Measurements from ENCODE around the gene BIRC2. TPM values are rescaled to one million over a fixed set of nuclear protein-coding genes. Genes with fewer than 3 reads are reported as not detected.

BIRC2 gene
- total and polyA plus RNA-seq, 2 of the 4 experiments (the other 2 are of a cell fraction) = 48.0 to 204 TPM

DNA sequence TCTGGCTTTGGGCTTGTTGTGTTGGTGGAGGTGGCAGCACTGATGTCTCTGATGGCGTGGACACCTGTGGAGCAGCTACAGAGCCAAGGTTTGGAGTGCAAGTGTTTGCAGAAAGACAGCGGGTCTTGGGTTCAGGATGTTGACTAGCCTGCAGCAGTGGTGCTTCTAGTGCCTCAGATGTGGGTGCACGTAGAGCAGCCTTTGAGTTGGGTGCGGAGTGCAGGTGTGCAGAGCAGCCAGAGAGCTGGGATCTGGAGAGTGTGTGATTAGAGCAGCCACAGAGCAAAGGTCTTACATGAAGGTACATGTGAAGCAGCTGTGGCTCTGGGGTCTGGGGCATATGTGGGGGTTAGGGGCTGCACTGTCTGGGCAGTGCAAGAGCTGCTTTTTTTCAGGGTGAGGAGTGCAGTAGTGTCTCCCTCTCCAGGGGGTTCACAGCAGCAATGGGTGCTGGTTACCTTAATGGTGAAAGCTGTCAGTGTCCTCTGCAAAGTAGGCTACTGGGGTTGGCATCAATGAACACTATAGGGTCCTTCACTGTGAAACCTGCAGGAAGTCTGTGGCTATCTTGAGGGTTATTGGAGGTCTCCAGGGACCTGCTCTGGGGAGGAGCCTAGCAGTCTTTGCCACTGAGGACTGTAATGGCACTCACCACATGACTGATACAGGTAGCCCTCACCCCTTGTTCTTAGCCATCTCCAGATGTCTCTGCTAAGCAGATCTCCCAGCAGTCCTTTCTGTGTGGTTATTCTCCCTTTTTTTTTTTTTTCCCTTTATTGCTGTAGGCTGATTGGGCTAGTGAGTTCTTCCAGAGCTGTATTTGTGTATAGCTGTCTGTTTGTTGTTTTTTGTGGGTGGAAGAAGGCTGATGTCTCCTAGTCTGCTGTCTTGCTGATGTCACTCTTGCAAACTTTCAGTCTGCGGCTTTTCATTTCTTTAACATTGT is 14.3 kb downstream of the BIRC2 start:
- intact Hi-C loops (cut with micrococcal nuclease) = no loop called here
- CTCF ChIA-PET = no interaction called here

More for the DNA sequence above, 14.3 kb downstream of the BIRC2 start:
- Histone ChIP-seq H3K79me1 (ENCODE audit: low read depth in 1 of 2, low read length in 2 of 2) (peaks cover 29 to 43% of the 10 kb centered on the region in 2 experiments), H4K5ac (ENCODE audit: low read depth, low read length) (no peak overlapping the region), H3K14ac (replicated peaks; ENCODE audit: low read depth, low read length) (0 out of 2 replicates have a peak overlapping the region, but pooled peaks have one; percentile 16), H2AFZ (replicated peaks; ENCODE audit: low read length, poor library complexity) (no peak overlapping the region), H3K4me3 (ENCODE audit: insufficient read depth, low read depth, low read length) (no peak overlapping the region), H2BK5ac (ENCODE audit: low read depth, low read length, poor library complexity, severe bottlenecking) (no peak overlapping the region), H2BK20ac (ENCODE audit: low read depth, low read length) (no peak overlapping the region), H3K18ac (ENCODE audit: low read depth, low read length) (no peak overlapping the region), H4K20me1 (ENCODE audit: insufficient read depth, low read length) (peaks cover 19% of the 10 kb centered on the region), H2BK15ac (ENCODE audit: low read depth, low read length) (no peak overlapping the region), H2BK120ac (ENCODE audit: low read depth, low read length) (no peak overlapping the region), H3K9me1 (ENCODE audit: insufficient read depth, low read length) (peaks cover 9% of the 10 kb centered on the region), H3K56ac (ENCODE audit: extremely low read depth, insufficient read depth, low read length) (no peak overlapping the region), H4K91ac (ENCODE audit: insufficient read depth, low read depth, low read length) (no peak overlapping the region), H3K36me3 (ENCODE audit: control insufficient read depth, insufficient read depth, low read length) (peaks cover 33% of the 10 kb centered on the region), H3K4me1 (ENCODE audit: control insufficient read depth, insufficient read depth, low read length) (peaks cover 6% of the 10 kb centered on the region), H4K8ac (ENCODE audit: low read depth in 2 of 2, low read length in 2 of 2) (no peak overlapping the region), H3K27me3 (ENCODE audit: control insufficient read depth, insufficient read depth, low read length) (no peaks in the 10 kb centered on the region), H3K4me2 (ENCODE audit: low read depth, low read length) (no peak overlapping the region; the same call in 1 of the 2 replicates), H3K4ac (ENCODE audit: low read depth, low read length) (no peak overlapping the region), H3K9ac (ENCODE audit: low read depth, low read length) (no peak overlapping the region), H2AK5ac (ENCODE audit: low read depth, low read length) (no peak overlapping the region), H2AK9ac (replicated peaks; ENCODE audit: low read depth, low read length, poor library complexity) (peak overlapping the region; percentile 34), H3K27ac (ENCODE audit: insufficient read depth, low read length) (no peak overlapping the region), H3K23ac (ENCODE audit: low read depth, low read length) (no peak overlapping the region), H3K9me3 (ENCODE audit: control insufficient read depth, insufficient read depth, low read length) (0 out of 2 replicates have a peak, but pooled peaks cover 2% of the 10 kb centered on the region)
- WGBS, 2 experiments (ENCODE audit: extremely low coverage in 2 of 2, insufficient read length in 1 of 2) = 92% methylated on average over 4 of the region's 5 CpGs; no CpG with 5 or more reads in 1 of the 2 experiments
- no peak for TF ChIP-seq MXI1 (IDR thresholded peaks at IDR 0.05; ENCODE audit: borderline replicate concordance, low read depth, low read length)
- TF ChIP-seq RAD21 (IDR thresholded peaks at IDR 0.05; ENCODE audit: low read length) = no peak
- TF ChIP-seq MAFK (IDR thresholded peaks at IDR 0.05; ENCODE audit: low read depth, low read length) = no peak
- no peak for TF ChIP-seq RCOR1 (IDR thresholded peaks at IDR 0.05; ENCODE audit: insufficient replicate concordance, low read length)
- TF ChIP-seq NFE2L2 (IDR thresholded peaks at IDR 0.05; ENCODE audit: low read depth, low read length) = no peak
- in situ Hi-C loops (cut with MboI; ENCODE audit: low sequenced_read_pairs) (no loop called here), dilution Hi-C loops (cut with HindIII; ENCODE audit: low sequenced_read_pairs, unreplicated experiment) (no loop called here)
- POLR2A ChIA-PET (ENCODE audit: unreplicated experiment) = interaction anchor here (0.6 kb wide), 2 partner anchors 154 to 244 kb away, joined by 3 read pairs; no protein-coding TSS in a partner anchor
- ATAC-seq (ENCODE audit: low read depth) = peak; percentile 48; the same call in 1 of the 2 replicates
- peak; percentile 17 for DNase-seq
- no TSS peak for BruUV-seq (replicated peaks)
